ENCODE measurements around the gene GABRA5.
"Not testable (repeated sequence)": the region's sequence is repeated elsewhere in the genome, so short reads cannot be mapped to it uniquely, and the experiment has no call there.

GABRA5 gene

DNA sequence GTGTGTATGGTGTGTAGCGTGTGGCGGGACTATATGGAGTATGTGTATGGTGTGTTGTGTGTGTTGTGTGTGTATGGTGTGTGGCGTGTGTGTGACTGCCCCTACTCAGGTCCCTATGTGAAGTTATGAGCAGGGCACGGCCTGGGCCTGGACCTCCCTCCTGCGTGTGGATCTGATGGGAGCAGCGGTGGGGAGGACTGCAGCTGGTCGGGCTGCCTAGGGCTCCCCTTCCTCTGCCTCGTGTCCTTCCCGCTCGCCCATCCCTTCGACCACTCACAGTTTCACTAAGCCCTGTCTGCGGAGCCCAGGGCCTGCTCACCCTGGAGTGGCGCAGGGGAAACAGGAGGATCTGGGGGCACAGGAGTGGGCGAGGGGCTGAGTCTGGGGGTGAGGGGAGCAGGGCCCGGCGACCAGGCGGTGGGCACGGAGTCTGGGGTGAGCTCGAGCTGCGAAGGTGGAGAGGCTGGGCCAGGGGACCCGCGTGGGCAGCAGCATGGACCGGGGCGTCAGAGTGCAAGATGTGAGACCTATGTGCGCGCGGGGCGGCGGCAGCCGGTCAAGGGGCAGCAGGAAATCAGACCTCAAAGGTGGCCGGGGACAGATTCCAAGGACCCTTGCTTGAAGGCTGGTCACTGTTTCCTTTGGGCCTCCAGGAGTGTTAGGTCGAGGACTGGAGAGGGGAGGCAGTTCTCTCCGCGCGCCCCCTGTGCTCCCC lies 26.6 kb downstream of the GABRA5 start:
- no peak overlapping the region for H3K4me3 ChIP-seq (ENCODE audit: low read depth, low read length)
- TF ChIP-seq, protein P1, sequence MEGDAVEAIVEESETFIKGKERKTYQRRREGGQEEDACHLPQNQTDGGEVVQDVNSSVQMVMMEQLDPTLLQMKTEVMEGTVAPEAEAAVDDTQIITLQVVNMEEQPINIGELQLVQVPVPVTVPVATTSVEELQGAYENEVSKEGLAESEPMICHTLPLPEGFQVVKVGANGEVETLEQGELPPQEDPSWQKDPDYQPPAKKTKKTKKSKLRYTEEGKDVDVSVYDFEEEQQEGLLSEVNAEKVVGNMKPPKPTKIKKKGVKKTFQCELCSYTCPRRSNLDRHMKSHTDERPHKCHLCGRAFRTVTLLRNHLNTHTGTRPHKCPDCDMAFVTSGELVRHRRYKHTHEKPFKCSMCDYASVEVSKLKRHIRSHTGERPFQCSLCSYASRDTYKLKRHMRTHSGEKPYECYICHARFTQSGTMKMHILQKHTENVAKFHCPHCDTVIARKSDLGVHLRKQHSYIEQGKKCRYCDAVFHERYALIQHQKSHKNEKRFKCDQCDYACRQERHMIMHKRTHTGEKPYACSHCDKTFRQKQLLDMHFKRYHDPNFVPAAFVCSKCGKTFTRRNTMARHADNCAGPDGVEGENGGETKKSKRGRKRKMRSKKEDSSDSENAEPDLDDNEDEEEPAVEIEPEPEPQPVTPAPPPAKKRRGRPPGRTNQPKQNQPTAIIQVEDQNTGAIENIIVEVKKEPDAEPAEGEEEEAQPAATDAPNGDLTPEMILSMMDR (IDR thresholded peaks at IDR 0.05; ENCODE audit: borderline replicate concordance, insufficient read depth, low read depth, low read length) = no peak

DNA sequence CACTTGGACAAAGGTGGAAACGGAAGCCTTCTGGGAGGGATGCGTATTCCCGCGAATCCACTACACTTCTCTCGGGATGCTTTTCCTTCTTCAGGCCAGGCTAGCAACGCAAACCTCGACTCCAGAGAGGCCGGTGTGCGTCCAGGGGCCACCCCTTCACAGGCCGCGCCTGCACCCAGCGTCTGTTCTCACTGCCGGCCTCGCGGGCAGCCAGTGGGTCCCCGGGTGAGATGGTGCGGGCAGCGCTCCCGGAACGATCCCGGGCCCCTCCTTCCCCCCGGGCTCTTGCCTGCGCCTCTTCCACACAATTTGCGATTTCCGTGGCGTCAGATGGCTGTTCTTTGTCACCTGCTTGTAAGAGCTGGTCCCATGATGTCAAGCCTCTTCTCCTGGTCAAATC lies 27.3 kb downstream of the GABRA5 start:
- TF ChIP-seq, protein P1 (IDR thresholded peaks at IDR 0.05; ENCODE audit: borderline replicate concordance, insufficient read depth, low read depth, low read length) = no peak
- H3K4me3 ChIP-seq (ENCODE audit: low read depth, low read length) = no peak overlapping the region

DNA sequence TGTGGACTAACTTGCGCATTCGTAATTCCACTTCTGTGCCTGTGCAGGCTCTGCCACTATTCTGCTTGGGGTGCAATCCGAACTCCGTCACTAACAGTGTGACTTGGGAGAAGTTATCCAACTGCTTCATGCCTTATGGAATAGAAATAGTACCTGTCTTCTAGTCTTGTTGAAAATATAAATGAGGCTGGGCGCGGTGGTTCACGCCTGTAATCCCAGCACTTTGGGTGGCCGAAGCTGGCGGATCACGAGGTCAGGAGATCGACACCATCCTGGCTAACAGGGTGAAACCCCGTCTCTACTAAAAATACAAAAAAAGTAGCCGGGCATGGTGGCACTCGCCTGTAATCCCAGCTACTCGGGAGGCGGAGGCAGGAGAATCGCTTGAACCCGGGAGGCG lies 28.5 kb downstream of the GABRA5 start:
- not testable (repeated sequence) for H3K4me3 ChIP-seq (ENCODE audit: low read depth, low read length)

DNA sequence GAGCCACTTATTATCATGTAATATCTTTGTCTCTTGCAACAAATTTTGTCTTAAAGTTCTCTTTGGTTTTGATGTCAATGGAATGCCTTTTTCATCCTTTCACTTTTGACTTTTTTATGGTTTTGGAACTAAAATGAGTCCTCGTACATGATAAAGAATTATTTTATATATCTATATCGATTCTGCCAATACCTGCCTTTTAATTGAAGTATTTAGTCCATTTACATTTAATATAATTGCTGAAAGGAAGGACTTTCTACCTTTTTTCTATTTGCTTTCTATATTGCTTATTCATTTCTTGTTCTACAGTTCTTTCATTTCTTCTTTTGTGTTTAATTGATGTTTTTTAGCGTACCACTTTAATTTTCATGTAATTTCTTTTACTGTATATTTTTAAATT lies 32.8 kb downstream of the GABRA5 start:
- TF ChIP-seq, protein P1 (IDR thresholded peaks at IDR 0.05; ENCODE audit: borderline replicate concordance, insufficient read depth, low read depth, low read length) = no peak
- H3K4me3 ChIP-seq (ENCODE audit: low read depth, low read length) = no peak overlapping the region

DNA sequence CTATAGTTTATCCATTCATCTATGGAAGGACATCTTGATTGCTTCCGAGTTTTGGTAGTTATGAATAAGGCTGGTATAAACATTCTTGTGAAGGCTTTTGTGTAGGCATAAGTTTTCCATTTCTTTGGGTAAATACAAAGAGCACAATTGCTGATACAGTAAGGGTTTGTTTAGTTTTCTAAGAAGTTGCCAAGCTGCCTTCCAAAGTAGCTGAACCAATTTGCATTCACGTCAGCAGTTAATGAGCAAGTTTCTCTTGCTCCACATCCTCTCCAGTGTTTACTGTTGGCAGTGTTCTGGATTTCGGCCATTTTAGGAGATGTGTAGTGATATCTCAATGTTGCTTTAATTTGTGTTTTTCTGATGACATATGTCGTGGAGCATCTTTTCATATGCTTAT lies 34.2 kb downstream of the GABRA5 start:
- H3K4me3 ChIP-seq (ENCODE audit: low read depth, low read length) = no peak overlapping the region
- TF ChIP-seq, protein P1 (IDR thresholded peaks at IDR 0.05; ENCODE audit: borderline replicate concordance, insufficient read depth, low read depth, low read length) = no peak

DNA sequence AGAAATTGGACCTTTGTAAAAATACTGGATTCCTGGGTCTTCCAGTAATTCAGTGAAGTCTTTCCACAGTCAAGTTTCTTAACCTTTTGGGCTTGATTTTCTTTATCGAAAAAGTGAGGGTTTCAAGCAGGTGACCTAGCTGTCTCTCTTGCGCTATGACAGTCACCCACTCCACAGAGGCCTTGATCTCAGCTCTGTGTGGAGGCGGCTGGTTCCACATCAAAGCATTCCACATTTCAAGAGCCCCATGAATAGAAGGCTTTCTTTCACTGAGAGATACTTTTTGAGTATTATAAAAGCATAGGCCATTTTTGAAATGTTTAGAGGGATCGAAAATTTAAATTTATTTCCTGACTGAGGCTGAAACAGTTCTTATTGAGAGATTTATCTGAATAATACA lies 43.9 kb downstream of the GABRA5 start:
- no peak overlapping the region for H3K4me3 ChIP-seq (ENCODE audit: low read depth, low read length)
- TF ChIP-seq, protein P1 (IDR thresholded peaks at IDR 0.05; ENCODE audit: borderline replicate concordance, insufficient read depth, low read depth, low read length) = no peak

DNA sequence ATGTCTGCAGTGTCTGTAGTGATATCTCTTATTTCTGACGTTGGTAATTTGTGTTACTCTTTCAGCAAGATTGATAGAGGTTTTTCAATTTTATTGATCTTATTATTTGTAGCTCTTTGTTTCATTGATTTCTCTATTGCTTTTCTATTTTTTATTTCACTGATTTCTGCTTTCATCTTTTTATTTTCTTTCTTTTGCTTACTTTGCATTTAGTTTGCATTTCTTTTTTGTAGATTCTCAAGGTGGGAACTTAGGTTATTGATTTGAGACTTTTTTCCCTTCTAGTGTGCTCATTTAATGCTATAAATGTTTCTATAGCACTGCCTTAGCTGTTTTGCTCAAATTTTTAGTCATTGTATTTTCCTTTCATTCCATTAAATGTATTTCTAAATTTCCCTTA lies 54.6 kb downstream of the GABRA5 start:
- TF ChIP-seq, protein P1 (IDR thresholded peaks at IDR 0.05; ENCODE audit: borderline replicate concordance, insufficient read depth, low read depth, low read length) = no peak
- no peak overlapping the region for H3K4me3 ChIP-seq (ENCODE audit: low read depth, low read length)
